Spleen (tissue), 11 donors: Measurements from ENCODE around the gene CEP164. TPM values are rescaled to one million over a fixed set of nuclear protein-coding genes. Genes with fewer than 3 reads are reported as not detected.

ENCODE experiments used
- DNase-seq: peaks from one replicate; pipeline ENCODE4 v3.0.0-alpha.2; 2020
- H3K27ac ChIP-seq, 8 donors: fragments of 200-600 bp; sonication (generic) in 7 of 8; 1 replicate in 4 of 8; 2 replicates in 4 of 8; pipeline versions ENCODE4 v1.5.0 to v1.8.0; 2016 to 2021; ENCODE audit warnings: inconsistent platforms in 4 of 8, mild to moderate bottlenecking in 4 of 8, moderate library complexity in 1 of 8
- H3K27me3 ChIP-seq, 7 donors: fragments of 200-600 bp; sonication (generic) in 6 of 7; replicated peaks in 1 of 7; 1 replicate in 4 of 7; 2 replicates in 3 of 7; pipeline versions ENCODE4 v1.5.0 to v1.8.0; 2016 to 2021; ENCODE audit warnings: inconsistent platforms in 3 of 7, mild to moderate bottlenecking in 1 of 7
- H3K36me3 ChIP-seq, 6 donors: fragments of 200-600 bp; sonication (generic) in 5 of 6; 1 replicate in 4 of 6; 2 replicates in 2 of 6; pipeline versions ENCODE4 v1.5.0 to v1.8.0; 2016 to 2021; ENCODE audit warnings: inconsistent platforms in 2 of 6
- H3K4me1 ChIP-seq, 6 donors: fragments of 200-600 bp; sonication (generic) in 5 of 6; 1 replicate in 3 of 6; 2 replicates in 3 of 6; pipeline versions ENCODE4 v1.5.0 to v1.8.0; 2016 to 2021; ENCODE audit warnings: inconsistent platforms in 3 of 6
- H3K4me3 ChIP-seq, 8 donors: fragments of 200-600 bp; sonication (generic) in 7 of 8; 1 replicate in 4 of 8; 2 replicates in 4 of 8; pipeline versions ENCODE4 v1.5.0 to v1.8.0; 2016 to 2021; ENCODE audit warnings: inconsistent platforms in 4 of 8, mild to moderate bottlenecking in 4 of 8, moderate library complexity in 2 of 8
- H3K9me3 ChIP-seq, 8 donors: fragments of 200-600 bp; sonication (generic) in 7 of 8; 1 replicate in 4 of 8; 2 replicates in 4 of 8; pipeline versions ENCODE4 v1.5.0 to v1.8.0; 2016 to 2021; ENCODE audit warnings: inconsistent platforms in 4 of 8
- CTCF ChIP-seq, 11 experiments: fragments of 200-600 bp in 7 of 11; fragments of 450-650 bp in 4 of 11; sonication (generic) in 4 of 11; IDR thresholded peaks in 8 of 11; conservative IDR thresholded peaks in 3 of 11; 1 replicate in 7 of 11; 2 replicates in 4 of 11; pipeline versions ENCODE4 v1.4.0 to v1.8.0; 2016 to 2021; ENCODE audit warnings: antibody characterized with exemption in 11 of 11, inconsistent platforms in 4 of 11, mild to moderate bottlenecking in 1 of 11
- POLR2A ChIP-seq, 3 donors: fragments of 450-650 bp; IDR thresholded peaks; one replicate each; pipeline ENCODE4 v1.5.1; 2017; ENCODE audit warnings: antibody characterized with exemption in 3 of 3, mild to moderate bottlenecking in 1 of 3
- POLR2AphosphoS5 ChIP-seq, 3 donors: sonication (generic); formaldehyde crosslinking; IDR thresholded peaks; one replicate each; pipeline ENCODE4 v1.5.1; 2017; ENCODE audit warnings: antibody characterized with exemption in 3 of 3
- WGBS, 5 donors: extraction: QIAGEN DNeasy Blood & Tissue Kit in 3 of 5; methylation state at CpG; one replicate each; pipeline versions ENCODE4 v1.1.5 to v1.1.7; 2013 to 2018; 5-methylcytosine and 5-hydroxymethylcytosine counted together
- intact Hi-C: fragments of 100-400 bp; cut with DNase I; formaldehyde crosslinking; loops from one replicate; pipeline ENCODE4 v1.15.0; 2023; ENCODE audit warnings: low total_unique reads
- polyA plus RNA-seq, 3 donors: library from polyadenylated mRNA; stranded (reverse); fragments of 200-250 nt; gene quantifications; one replicate each; pipeline ENCODE4 v1.2.1, GENCODE V29; 2013
- total RNA-seq, 7 donors: library from RNA; depleted of rRNA in 3 of 7; stranded (reverse); fragments of >200 nt in 3 of 7; fragmentation: NEBNext Ultra II Directional in 4 of 7; extraction: Animal tissue kit (Norgen Biotek cat#: 25700) in 4 of 7; gene quantifications; one replicate each; pipeline versions ENCODE4 v1.1.0 to v1.2.1, GENCODE V29; 2016 to 2021
- donor health status: healthy with polysubstance abuse.
- donor health status: DM: no; HTN: no; CAD: no; lungs with moderate emphysema.
- donor health status: DM: no; HTN: no; CAD: no.
- donor health status: Bipolar disorder and iron deficiency.
- donor health status: healthy.
- donor health status: DM: no; HTN: no; CAD: no.
- donor health status: DM: yes; HTN: yes; CAD: no.

CEP164 gene
- total and polyA plus RNA-seq, 10 donors = 6.6 to 48.3 (median 27.5) TPM

GRCh38 chr11:117427356-117427874 lies 99.8 kb downstream of the CEP164 start:
- TF ChIP-seq CTCF (IDR thresholded peaks at IDR 0.05 in 8 of 11, conservative IDR thresholded peaks at IDR 0.05 in 3 of 11) = no peak
- no peak for TF ChIP-seq POLR2A (IDR thresholded peaks at IDR 0.05)
- no peak for TF ChIP-seq POLR2AphosphoS5 (IDR thresholded peaks at IDR 0.05)
- peak; percentile 50 for DNase-seq
- Histone ChIP-seq H3K4me3 (no peak overlapping the region), H3K36me3 (peaks cover 0 to 11% (median 0%) of the 10 kb centered on the region in 6 donors), H3K4me1 (peaks cover 0 to 8% (median 3%) of the 10 kb centered on the region in 6 donors), H3K27me3 (peaks cover 0 to 10% (median 0%) of the 10 kb centered on the region in 7 donors), H3K27ac (no peak overlapping the region), H3K9me3 (no peaks in the 10 kb centered on the region)
- 86 to 91% (median 88%) methylated on average over 11 of the region's 11 CpGs for WGBS, 5 donors
- intact Hi-C loops = loop anchor here (5.0 kb wide), 2 partner anchors 390 to 625 kb away; no protein-coding TSS in a partner anchor

GRCh38 chr11:117428186-117428855 lies 100.7 kb downstream of the CEP164 start:
- Histone ChIP-seq H3K27me3 (peaks cover 0 to 10% (median 0%) of the 10 kb centered on the region in 7 donors), H3K9me3 (no peaks in the 10 kb centered on the region), H3K4me1 (peaks cover 0 to 8% (median 3%) of the 10 kb centered on the region in 6 donors), H3K36me3 (peaks cover 0 to 11% (median 0%) of the 10 kb centered on the region in 6 donors), H3K27ac (no peak overlapping the region), H3K4me3 (no peak overlapping the region)
- peak; percentile 70 for DNase-seq
- WGBS, 5 donors = 85 to 93% (median 87%) methylated on average over 25 to 32 of the region's 32 CpGs
- TF ChIP-seq POLR2AphosphoS5 (IDR thresholded peaks at IDR 0.05) (no peak), CTCF (IDR thresholded peaks at IDR 0.05 in 8 of 11, conservative IDR thresholded peaks at IDR 0.05 in 3 of 11) (no peak), POLR2A (IDR thresholded peaks at IDR 0.05) (no peak)
- intact Hi-C loops = loop anchor here (5.0 kb wide), 2 partner anchors 389 to 624 kb away; no protein-coding TSS in a partner anchor

- Histone ChIP-seq H3K4me3 (no peak overlapping the region), H3K27me3 (peaks cover 0 to 10% (median 0%) of the 10 kb centered on the region in 7 donors), H3K9me3 (no peaks in the 10 kb centered on the region), H3K4me1 (peaks cover 0 to 8% (median 3%) of the 10 kb centered on the region in 6 donors), H3K36me3 (peaks cover 0 to 11% (median 0%) of the 10 kb centered on the region in 6 donors), H3K27ac (no peak overlapping the region)
- TF ChIP-seq POLR2AphosphoS5 (IDR thresholded peaks at IDR 0.05) = no peak
- TF ChIP-seq CTCF (IDR thresholded peaks at IDR 0.05 in 8 of 11, conservative IDR thresholded peaks at IDR 0.05 in 3 of 11) = no peak
- TF ChIP-seq POLR2A (IDR thresholded peaks at IDR 0.05) = no peak
- WGBS, 5 donors = 70 to 84% (median 80%) methylated on average over 7 of the region's 7 CpGs
- intact Hi-C loops = loop anchor here (5.0 kb wide), 2 partner anchors 388 to 623 kb away; no protein-coding TSS in a partner anchor
- DNase-seq = no peak
Observed at GRCh38 chr11:117428856-117429229, 101.2 kb downstream of the CEP164 start.
